H1 (cell line): ENCODE data around the gene TMBIM1. TPM values are rescaled to one million over a fixed set of nuclear protein-coding genes. Genes with fewer than 3 reads are reported as not detected.

Experiments used
- CTCF ChIA-PET: fragments of 300-600 bp; sonication (Branson Sonifier 250); formaldehyde crosslinking; loops from one replicate; lab custom pipeline; 2021; ENCODE audit not compliant: partially characterized antibody; lab: Charles Lee
- POLR2A ChIA-PET: fragments of 300-600 bp; sonication (Branson Sonifier 250); formaldehyde crosslinking; loops from one replicate; lab custom pipeline; 2021; ENCODE audit warnings: inconsistent platforms; ENCODE audit not compliant: partially characterized antibody; lab: Charles Lee
- DNase-seq, 2 experiments: peaks; one replicate each; pipeline versions ENCODE4 v3.0.0 to v3.0.0-alpha.2; 2010 to 2022; ENCODE audit warnings: low spot score in 2 of 2, low read depth in 1 of 2, mixed read lengths in 1 of 2
- FAIRE-seq: peaks from 2 replicates; lab custom pipeline; 2011; peaks lifted over from hg19 to GRCh38; lab: Jason Lieb, UNC
- H2AFZ ChIP-seq: 2 replicates; pipeline ENCODE4 v1.8.1; 2012; ENCODE audit warnings: low read length, inconsistent platforms
- H2AK5ac ChIP-seq: 2 replicates; pipeline ENCODE4 v1.6.1; 2013; ENCODE audit warnings: low read depth, low read length
- H2BK120ac ChIP-seq: replicated peaks from 2 replicates; pipeline ENCODE3; 2013; ENCODE audit warnings: low read depth, low read length, inconsistent platforms
- H2BK12ac ChIP-seq: 2 replicates; pipeline ENCODE4 v1.6.1; 2013; ENCODE audit warnings: low read depth, low read length
- H2BK15ac ChIP-seq: 2 replicates; pipeline ENCODE4 v1.6.1; 2013; ENCODE audit warnings: low read length
- H2BK20ac ChIP-seq: 2 replicates; pipeline ENCODE4 v1.6.1; 2013; ENCODE audit warnings: low read length
- H2BK5ac ChIP-seq: 2 replicates; pipeline ENCODE4 v1.6.1; 2013; ENCODE audit warnings: low read depth, low read length
- H3K14ac ChIP-seq: 2 replicates; pipeline ENCODE4 v1.6.1; 2013; ENCODE audit warnings: inconsistent platforms; ENCODE audit not compliant: insufficient read length
- H3K18ac ChIP-seq: 2 replicates; pipeline ENCODE4 v1.6.1; 2013; ENCODE audit warnings: low read length; ENCODE audit errors: extremely low read depth
- H3K23ac ChIP-seq: 2 replicates; pipeline ENCODE4 v1.6.1; 2013; ENCODE audit warnings: inconsistent platforms; ENCODE audit not compliant: insufficient read length
- H3K23me2 ChIP-seq: 2 replicates; pipeline ENCODE4 v1.6.1; 2013; ENCODE audit warnings: low read depth, low read length
- H3K27ac ChIP-seq: 2 replicates; pipeline ENCODE4 v1.6.1; 2011; ENCODE audit warnings: low read depth, low read length, inconsistent platforms
- H3K27me3 ChIP-seq, 4 experiments: replicated peaks in 1 of 4; 1 replicate in 1 of 4; 2 replicates in 3 of 4; pipeline versions ENCODE4 v1.6.1 to v1.8.1; 2011 to 2013; ENCODE audit warnings: low read length in 3 of 4, mild to moderate bottlenecking in 3 of 4, inconsistent platforms in 2 of 4, mixed read lengths in 2 of 4, moderate library complexity in 1 of 4; ENCODE audit not compliant: control insufficient read depth in 3 of 4, insufficient read depth in 3 of 4; ENCODE audit errors: extremely low read depth in 1 of 4
- H3K36me3 ChIP-seq, 4 experiments: 2 replicates each; pipeline versions ENCODE4 v1.6.1 to v1.8.1; 2011 to 2013; ENCODE audit warnings: mild to moderate bottlenecking in 4 of 4, low read length in 3 of 4, moderate library complexity in 2 of 4, control low read depth in 1 of 4, inconsistent platforms in 1 of 4; ENCODE audit not compliant: insufficient read depth in 4 of 4, control insufficient read depth in 2 of 4
- H3K4ac ChIP-seq: replicated peaks from 2 replicates; pipeline ENCODE3; 2013; ENCODE audit warnings: low read length, low read depth, mixed read lengths, inconsistent platforms; ENCODE audit not compliant: insufficient read length
- H3K4me1 ChIP-seq, 4 experiments: replicated peaks in 1 of 4; 1 replicate in 1 of 4; 2 replicates in 3 of 4; pipeline versions ENCODE4 v1.6.1 to v1.8.1; 2011 to 2013; ENCODE audit warnings: low read length in 3 of 4, inconsistent platforms in 2 of 4, mixed read lengths in 1 of 4; ENCODE audit not compliant: insufficient read depth in 4 of 4, control insufficient read depth in 3 of 4
- H3K4me2 ChIP-seq, 2 experiments: 2 replicates each; pipeline versions ENCODE4 v1.6.1 to v1.8.1; 2011 to 2013; ENCODE audit warnings: low read depth in 2 of 2, low read length in 2 of 2, control low read depth in 1 of 2, inconsistent platforms in 1 of 2, mild to moderate bottlenecking in 1 of 2; ENCODE audit not compliant: insufficient read depth in 1 of 2
- H3K4me3 ChIP-seq, 4 experiments: fragments of 200-600, 300-600 bp in 1 of 4; sonication (generic), shearing (Covaris generic), sonication (Bioruptor Twin) in 1 of 4; 2 replicates each; pipeline versions ENCODE4 v1.5.1 to v1.8.1; 2011 to 2016; ENCODE audit warnings: low read length in 4 of 4, low read depth in 3 of 4, control low read depth in 2 of 4, inconsistent platforms in 2 of 4, mild to moderate bottlenecking in 2 of 4, mixed read lengths in 1 of 4, moderate library complexity in 1 of 4; ENCODE audit not compliant: insufficient read depth in 2 of 4; ENCODE audit errors: extremely low read depth in 1 of 4
- H3K56ac ChIP-seq: replicated peaks from 2 replicates; pipeline ENCODE3; 2013; ENCODE audit warnings: low read depth, mild to moderate bottlenecking, mixed read lengths, low read length, inconsistent platforms; ENCODE audit not compliant: insufficient read length
- H3K79me1 ChIP-seq: 2 replicates; pipeline ENCODE4 v1.6.1; 2013; ENCODE audit warnings: low read depth, low read length, control low read depth
- H3K79me2 ChIP-seq, 2 experiments: 2 replicates each; pipeline versions ENCODE4 v1.6.1 to v1.8.1; 2012 to 2013; ENCODE audit warnings: low read length in 2 of 2, mild to moderate bottlenecking in 2 of 2, inconsistent platforms in 1 of 2; ENCODE audit not compliant: insufficient read depth in 2 of 2, control insufficient read depth in 1 of 2
- H3K9ac ChIP-seq, 4 experiments: replicated peaks in 1 of 4; 1 replicate in 1 of 4; 2 replicates in 3 of 4; pipeline versions ENCODE4 v1.6.1 to v1.8.1; 2011 to 2013; ENCODE audit warnings: low read depth in 3 of 4, low read length in 3 of 4, control low read depth in 2 of 4, mild to moderate bottlenecking in 2 of 4, moderate library complexity in 2 of 4, inconsistent platforms in 1 of 4; ENCODE audit errors: extremely low read depth in 1 of 4
- H3K9me3 ChIP-seq, 2 experiments: 2 replicates each; pipeline versions ENCODE4 v1.6.1 to v1.8.1; 2012 to 2013; ENCODE audit warnings: mild to moderate bottlenecking in 2 of 2, moderate library complexity in 2 of 2, control low read depth in 1 of 2, inconsistent platforms in 1 of 2, low read depth in 1 of 2, low read length in 1 of 2, mixed read lengths in 1 of 2; ENCODE audit not compliant: insufficient read depth in 2 of 2
- H4K20me1 ChIP-seq, 2 experiments: replicated peaks in 1 of 2; 2 replicates each; pipeline versions ENCODE3 to v1.8.1; 2011 to 2013; ENCODE audit warnings: inconsistent platforms in 2 of 2, low read length in 2 of 2, mild to moderate bottlenecking in 1 of 2; ENCODE audit not compliant: insufficient read depth in 2 of 2, control insufficient read depth in 1 of 2
- H4K5ac ChIP-seq: 2 replicates; pipeline ENCODE4 v1.6.1; 2013; ENCODE audit warnings: low read length, low read depth, mixed read lengths, inconsistent platforms; ENCODE audit not compliant: insufficient read length
- H4K8ac ChIP-seq: 2 replicates; pipeline ENCODE4 v1.8.0; 2013; ENCODE audit warnings: mild to moderate bottlenecking, moderate library complexity, low read length, inconsistent platforms; ENCODE audit not compliant: insufficient read depth; ENCODE audit errors: extremely low read depth
- H4K91ac ChIP-seq: replicated peaks from 2 replicates; pipeline ENCODE3; 2013; ENCODE audit warnings: low read length, mixed read lengths, inconsistent platforms; ENCODE audit not compliant: insufficient read length
- GABPA ChIP-seq: IDR thresholded peaks from 2 replicates; pipeline ENCODE4 v1.6.1; 2011; ENCODE audit warnings: mild to moderate bottlenecking, low read length, moderate library complexity, borderline replicate concordance; ENCODE audit not compliant: insufficient read depth
- KDM4A ChIP-seq: IDR thresholded peaks from one replicate; pipeline ENCODE4 v1.7.1; 2012; ENCODE audit warnings: low read depth, mild to moderate bottlenecking, moderate library complexity, low read length, inconsistent platforms; ENCODE audit not compliant: severe bottlenecking
- WGBS, 2 experiments: shearing (Covaris generic) in 1 of 2; methylation state at CpG; one replicate each; pipeline versions ENCODE4 v1.1.6 to v1.1.7; 2013 to 2015; ENCODE audit warnings: low lambda C conversion rate in 2 of 2, mixed read lengths in 2 of 2, inconsistent platforms in 1 of 2, low coverage in 1 of 2, missing lambda C conversion rate in 1 of 2; ENCODE audit not compliant: insufficient replicate concordance in 2 of 2, insufficient coverage in 1 of 2, insufficient read length in 1 of 2; ENCODE audit errors: extremely low coverage in 1 of 2, missing lambda C conversion rate in 1 of 2; 5-methylcytosine and 5-hydroxymethylcytosine counted together
- polyA plus RNA-seq, 7 experiments: library from polyadenylated mRNA; depleted of rRNA in 3 of 7; stranded (reverse) in 5 of 7; unstranded in 2 of 7; fragments of >200 nt in 5 of 7; fragments of 200-250 nt in 2 of 7; gene quantifications; 1 replicate in 5 of 7; 2 replicates in 1 of 7; 4 replicates in 1 of 7; pipeline versions ENCODE4 v1.2.1 to v1.2.3, GENCODE V29; 2011 to 2013; ENCODE audit warnings: missing spikeins in 2 of 7, mixed read lengths in 2 of 7
- total RNA-seq: library from RNA; stranded (reverse); fragmentation: NEBNext Ultra II Directional; extraction: Animal tissue kit (Norgen Biotek cat#: 25700); gene quantifications from 2 replicates; pipeline ENCODE4 v1.2.1, GENCODE V29; 2021

The TMBIM1 gene
- total and polyA plus RNA-seq, 2 of the 8 experiments (the other 6 are each of a cell fraction or from before 2014, with no cell fraction given), result 22.1 to 36.8 TPM

GRCh38 chr2:218270721-218271486 is 21.4 kb downstream of the TMBIM1 start:
- ChIA-PET POLR2A (interaction anchor here (0.9 to 2.8 kb wide), 14 partner anchors 10 to 133 kb away, joined by 3 to 29 read pairs (median 5); partner anchors contain the start of gene GPBAR1), CTCF (interaction anchor here (0.8 to 8.2 kb wide), 19 partner anchors 10 to 416 kb away, joined by 3 to 131 read pairs (median 5); partner anchors contain the start of genes CATIP, GPBAR1 and TMBIM1)
- peaks cover 0 to 10% of the 10 kb centered on the region in 2 experiments; a peak in 2 of 4 replicates for H3K79me2 ChIP-seq
- no peak overlapping the region for H2BK15ac ChIP-seq
- H3K27ac ChIP-seq, result peak overlapping the region; percentile 12; the same call in 1 of the 2 replicates
- no peaks in the 10 kb centered on the region for H3K27me3 ChIP-seq
- no peak overlapping the region for H4K8ac ChIP-seq
- peaks cover 8% of the 10 kb centered on the region; the same call in 1 of the 2 replicates for H3K79me1 ChIP-seq
- no peak overlapping the region for H3K4ac ChIP-seq
- TF ChIP-seq KDM4A (peak; percentile 12), GABPA (no peak)
- no peak overlapping the region for H2BK5ac ChIP-seq
- H4K5ac ChIP-seq, result no peak overlapping the region
- H2BK20ac ChIP-seq, result no peak overlapping the region
- H3K4me3 ChIP-seq, result peak overlapping the region; percentile 89 to 95 (median 92)
- peaks cover 10% of the 10 kb centered on the region for H3K23me2 ChIP-seq
- no peak overlapping the region for H2BK12ac ChIP-seq
- H3K4me1 ChIP-seq, result peaks cover 0 to 7% (median 4%) of the 10 kb centered on the region in 4 experiments; a peak in 4 of 7 replicates
- no peak overlapping the region for H2AK5ac ChIP-seq
- peaks cover 0 to 10% of the 10 kb centered on the region in 2 experiments for H4K20me1 ChIP-seq
- WGBS, 2 experiments, result 13% methylated on average over 23 of the region's 23 CpGs; no CpG with 5 or more reads in 1 of the 2 experiments
- H3K14ac ChIP-seq, result no peak overlapping the region
- H3K56ac ChIP-seq, result peak overlapping the region; percentile 19
- H3K18ac ChIP-seq, result no peak overlapping the region; the same call in 1 of the 2 replicates
- no peak overlapping the region for H3K23ac ChIP-seq
- H3K4me2 ChIP-seq, result peak overlapping the region; percentile 84 to 95
- DNase-seq (no peak), FAIRE-seq (no peak)
- no peak overlapping the region for H4K91ac ChIP-seq
- 0 out of 2 replicates have a peak overlapping the region, but pooled peaks have one; percentile 48 for H2AFZ ChIP-seq
- H3K9ac ChIP-seq, result peak overlapping the region in 3 of 4 experiments; percentile 67 to 86 (median 67); a peak in 6 of 7 replicates
- H2BK120ac ChIP-seq, result no peak overlapping the region
- H3K36me3 ChIP-seq, result peaks cover 10 to 41% (median 18%) of the 10 kb centered on the region in 4 experiments; a peak in 6 of 8 replicates
- no peaks in the 10 kb centered on the region for H3K9me3 ChIP-seq
